ENCODE measurements around the gene FLRT2.

The FLRT2 gene

DNA sequence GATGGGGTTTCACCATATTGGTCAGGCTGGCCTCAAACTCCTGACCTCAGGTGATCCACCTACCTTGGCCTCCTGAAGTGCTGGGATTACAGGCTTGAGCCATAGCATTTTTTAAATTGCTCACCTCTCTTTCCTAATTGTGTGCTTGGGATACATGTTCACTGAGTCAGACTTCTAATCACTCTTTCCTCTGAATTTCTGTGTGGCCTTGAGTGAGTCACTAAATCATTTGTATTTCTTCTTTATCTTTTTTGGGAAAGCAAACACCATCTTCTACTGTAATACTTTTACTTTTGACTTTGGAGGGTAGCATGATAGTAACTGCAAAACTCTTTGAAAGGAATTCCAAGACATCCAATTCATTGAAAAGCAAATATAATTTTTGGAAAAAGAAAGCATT is 60.8 kb downstream of the FLRT2 start:
- no peak for DNase-seq (ENCODE audit: low read depth in 4 of 4, low spot score in 1 of 4)

DNA sequence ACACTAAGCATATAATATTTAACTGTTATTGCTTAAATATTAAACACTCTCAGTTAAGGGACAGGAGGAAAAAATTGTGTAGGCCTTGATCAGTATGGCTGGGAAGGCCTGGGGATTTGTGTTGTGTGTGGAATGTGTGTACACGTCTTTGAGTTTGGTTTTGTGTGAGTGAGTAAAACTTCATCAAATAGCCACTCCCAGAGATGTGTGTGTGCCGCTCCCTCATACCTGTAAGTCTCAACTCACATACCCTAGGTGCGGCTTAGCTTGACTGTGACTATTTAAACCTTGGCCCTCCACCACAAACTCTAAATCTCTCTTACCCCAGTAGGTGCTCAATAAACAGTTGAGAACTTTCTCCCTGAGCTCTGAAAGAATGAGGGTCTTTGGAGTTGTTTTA is 64.3 kb downstream of the FLRT2 start:
- no peak for DNase-seq (ENCODE audit: low read depth in 4 of 4, low spot score in 1 of 4)

DNA sequence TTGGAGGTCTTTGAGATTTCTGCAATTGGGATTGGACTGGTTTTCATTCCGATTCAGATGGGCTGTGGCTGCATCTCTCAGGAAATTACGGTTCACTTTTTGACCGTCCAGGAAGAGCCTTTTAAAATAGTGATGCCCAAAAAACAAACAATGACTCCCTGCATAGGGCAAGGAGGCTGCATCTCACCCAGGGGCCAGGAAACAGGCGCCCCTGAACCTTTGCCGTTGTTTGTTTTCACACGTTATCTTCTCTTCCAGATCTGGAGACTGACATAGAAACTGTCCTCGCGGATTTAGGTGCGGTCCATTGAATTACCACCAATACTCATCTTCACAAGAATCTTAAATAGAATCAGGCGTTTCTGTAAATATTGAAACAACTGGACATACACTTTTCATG is 66.0 kb downstream of the FLRT2 start:
- no peak for DNase-seq (ENCODE audit: low read depth in 4 of 4, low spot score in 1 of 4)

GRCh38 chr14:85596562-85596961 is 66.6 kb downstream of the FLRT2 start:
- DNase-seq (ENCODE audit: low read depth in 4 of 4, low spot score in 1 of 4) = no peak

DNA sequence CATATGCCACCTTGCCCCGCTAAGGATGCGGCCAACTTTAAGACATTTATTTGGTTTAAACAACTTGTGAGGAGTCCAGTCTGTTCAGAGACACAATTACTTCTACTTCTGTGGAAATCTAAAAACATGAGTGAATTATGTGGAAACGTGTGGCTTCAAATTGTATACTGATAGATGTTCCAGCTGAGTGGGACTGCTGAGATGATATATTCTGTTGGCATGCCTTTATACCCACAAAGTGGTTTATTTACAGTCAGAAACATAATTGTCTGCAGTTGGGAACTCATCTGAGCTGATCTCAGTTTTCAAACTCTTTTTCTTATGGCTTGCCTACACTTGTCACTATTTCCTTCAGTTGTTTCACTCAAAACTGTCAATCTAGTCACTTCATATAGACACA is 67.8 kb downstream of the FLRT2 start:
- DNase-seq (ENCODE audit: low read depth in 4 of 4, low spot score in 1 of 4) = no peak

- DNase-seq (ENCODE audit: low read depth in 4 of 4, low spot score in 1 of 4) = no peak
These were observed 70.0 kb downstream of the FLRT2 start for GRCh38 chr14:85599939-85600338.

GRCh38 chr14:85601246-85601645 is 71.3 kb downstream of the FLRT2 start:
- no peak for DNase-seq (ENCODE audit: low read depth in 4 of 4, low spot score in 1 of 4)

- DNase-seq (ENCODE audit: low read depth in 4 of 4, low spot score in 1 of 4) = no peak
These were observed 71.7 kb downstream of the FLRT2 start for GRCh38 chr14:85601690-85602089.

- DNase-seq (ENCODE audit: low read depth in 4 of 4, low spot score in 1 of 4) = no peak
These were observed 72.4 kb downstream of the FLRT2 start for GRCh38 chr14:85602345-85602744.

GRCh38 chr14:85604021-85604420 is 74.1 kb downstream of the FLRT2 start:
- DNase-seq (ENCODE audit: low read depth in 4 of 4, low spot score in 1 of 4) = no peak

DNA sequence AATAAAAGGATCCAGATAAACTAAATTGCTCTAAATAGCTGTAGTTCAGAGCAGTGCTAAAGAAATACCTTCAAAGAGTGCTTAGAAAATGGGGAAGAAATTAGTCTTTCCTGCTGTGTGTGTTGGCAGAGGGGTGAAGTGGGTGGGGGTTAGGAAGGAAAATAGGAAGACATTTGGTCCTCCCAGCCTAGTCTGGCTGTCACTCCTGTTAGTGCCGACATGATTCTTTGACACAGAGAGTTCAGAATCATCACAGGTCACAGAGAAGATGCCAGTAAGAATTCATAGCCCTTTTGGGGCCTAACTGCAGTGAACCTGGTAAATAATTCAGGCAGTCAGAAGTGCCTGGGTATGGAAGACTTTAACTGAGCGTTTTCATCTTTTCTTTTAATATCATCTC is 74.8 kb downstream of the FLRT2 start:
- no peak for DNase-seq (ENCODE audit: low read depth in 4 of 4, low spot score in 1 of 4)

DNA sequence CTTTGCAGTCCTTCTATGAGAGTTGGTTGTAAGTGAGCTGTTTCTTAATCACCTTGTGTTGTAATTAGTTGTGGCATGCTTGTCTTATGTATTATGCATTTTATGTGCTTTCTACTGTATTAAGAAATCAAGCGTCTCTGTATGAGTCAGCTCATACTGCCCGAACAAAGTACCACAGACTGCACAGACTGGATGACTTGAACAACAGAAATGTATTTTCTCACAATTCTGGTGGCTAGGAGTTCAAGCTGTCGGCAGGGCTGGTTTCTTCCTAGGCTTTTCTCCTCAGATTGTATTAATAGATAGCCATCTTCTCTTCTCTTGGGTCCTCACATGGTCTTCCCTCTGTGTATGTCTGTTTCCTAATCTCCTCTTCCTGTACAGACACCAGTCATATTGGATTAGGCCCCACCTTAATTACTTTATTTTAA is 77.7 kb downstream of the FLRT2 start:
- DNase-seq (ENCODE audit: low read depth in 4 of 4, low spot score in 1 of 4) = no peak

DNA sequence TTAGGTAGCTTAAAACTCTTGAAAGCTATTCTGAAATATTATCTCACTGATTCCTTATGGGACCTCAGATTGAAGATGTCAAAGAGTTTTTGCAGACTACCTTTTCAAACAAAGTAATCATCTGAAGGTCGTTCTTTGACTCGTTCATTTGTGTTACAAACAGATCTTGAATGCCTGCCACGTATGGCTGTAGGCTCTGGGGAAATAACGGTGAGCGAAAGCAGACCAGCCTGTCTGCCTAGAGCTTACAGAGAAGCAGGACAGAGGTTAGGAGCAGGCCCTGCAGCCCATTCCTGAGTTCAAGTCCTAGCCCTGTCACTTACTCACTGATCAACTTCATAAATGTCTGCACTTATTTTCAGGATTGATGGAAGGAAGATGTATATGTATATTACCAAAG is 83.6 kb downstream of the FLRT2 start:
- no peak for DNase-seq (ENCODE audit: low read depth in 4 of 4, low spot score in 1 of 4)

GRCh38 chr14:85616386-85616885 is 86.5 kb downstream of the FLRT2 start:
- DNase-seq (ENCODE audit: low read depth in 4 of 4, low spot score in 1 of 4) = no peak

- DNase-seq (ENCODE audit: low read depth in 4 of 4, low spot score in 1 of 4) = no peak
These were observed 86.9 kb downstream of the FLRT2 start for GRCh38 chr14:85616886-85617285.

GRCh38 chr14:85617791-85618190 is 87.8 kb downstream of the FLRT2 start:
- no peak for DNase-seq (ENCODE audit: low read depth in 4 of 4, low spot score in 1 of 4)

DNA sequence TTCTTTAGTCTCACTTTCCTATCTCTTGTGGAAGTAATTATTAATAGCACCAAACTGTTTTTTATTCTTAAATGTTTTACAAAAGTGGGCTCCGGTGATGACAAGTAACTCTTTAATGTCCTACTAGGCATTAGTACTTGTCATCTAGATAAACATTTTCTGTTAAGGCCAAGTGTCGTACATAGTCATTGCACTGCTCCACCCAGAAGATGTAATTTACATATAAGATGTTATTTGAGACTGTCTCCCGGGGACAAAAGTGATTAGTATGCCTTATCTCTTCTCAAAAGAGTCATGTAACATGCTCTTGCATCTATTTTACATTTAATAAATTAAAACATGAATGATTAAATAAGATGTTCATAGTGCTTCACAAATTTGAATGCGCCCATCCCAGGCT is 88.4 kb downstream of the FLRT2 start:
- DNase-seq (ENCODE audit: low read depth in 4 of 4, low spot score in 1 of 4) = no peak

GRCh38 chr14:85618978-85619377 is 89.0 kb downstream of the FLRT2 start:
- no peak for DNase-seq (ENCODE audit: low read depth in 4 of 4, low spot score in 1 of 4)

DNA sequence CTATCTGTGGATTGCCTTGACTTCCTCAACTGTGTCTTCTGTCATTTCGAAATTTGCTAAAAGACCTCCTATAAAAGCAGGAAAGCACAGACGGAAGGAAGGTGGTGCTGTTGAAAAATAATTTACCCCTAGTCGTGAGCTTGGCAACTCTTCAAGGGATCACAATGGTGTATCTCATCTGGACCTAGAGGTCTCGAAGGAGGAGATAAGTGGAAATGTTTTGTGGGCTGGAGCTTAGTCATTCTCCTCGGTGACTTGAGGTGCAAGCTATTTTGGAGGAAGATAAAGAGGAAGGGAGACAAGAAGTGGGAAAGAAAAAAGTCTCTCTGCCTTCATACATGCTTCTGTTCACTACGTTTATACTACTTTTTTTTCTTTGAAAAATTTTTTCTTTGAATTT is 89.9 kb downstream of the FLRT2 start:
- no peak for DNase-seq (ENCODE audit: low read depth in 4 of 4, low spot score in 1 of 4)

GRCh38 chr14:85620947-85621346 is 91.0 kb downstream of the FLRT2 start:
- DNase-seq (ENCODE audit: low read depth in 4 of 4, low spot score in 1 of 4) = no peak

DNA sequence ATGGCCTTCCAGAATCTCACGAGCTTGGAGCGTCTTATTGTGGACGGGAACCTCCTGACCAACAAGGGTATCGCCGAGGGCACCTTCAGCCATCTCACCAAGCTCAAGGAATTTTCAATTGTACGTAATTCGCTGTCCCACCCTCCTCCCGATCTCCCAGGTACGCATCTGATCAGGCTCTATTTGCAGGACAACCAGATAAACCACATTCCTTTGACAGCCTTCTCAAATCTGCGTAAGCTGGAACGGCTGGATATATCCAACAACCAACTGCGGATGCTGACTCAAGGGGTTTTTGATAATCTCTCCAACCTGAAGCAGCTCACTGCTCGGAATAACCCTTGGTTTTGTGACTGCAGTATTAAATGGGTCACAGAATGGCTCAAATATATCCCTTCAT is 92.2 kb downstream of the FLRT2 start:
- no peak for DNase-seq (ENCODE audit: low read depth in 4 of 4, low spot score in 1 of 4)

- DNase-seq (ENCODE audit: low read depth in 4 of 4, low spot score in 1 of 4) = no peak
These were observed 93.2 kb downstream of the FLRT2 start for GRCh38 chr14:85622986-85623685.

DNA sequence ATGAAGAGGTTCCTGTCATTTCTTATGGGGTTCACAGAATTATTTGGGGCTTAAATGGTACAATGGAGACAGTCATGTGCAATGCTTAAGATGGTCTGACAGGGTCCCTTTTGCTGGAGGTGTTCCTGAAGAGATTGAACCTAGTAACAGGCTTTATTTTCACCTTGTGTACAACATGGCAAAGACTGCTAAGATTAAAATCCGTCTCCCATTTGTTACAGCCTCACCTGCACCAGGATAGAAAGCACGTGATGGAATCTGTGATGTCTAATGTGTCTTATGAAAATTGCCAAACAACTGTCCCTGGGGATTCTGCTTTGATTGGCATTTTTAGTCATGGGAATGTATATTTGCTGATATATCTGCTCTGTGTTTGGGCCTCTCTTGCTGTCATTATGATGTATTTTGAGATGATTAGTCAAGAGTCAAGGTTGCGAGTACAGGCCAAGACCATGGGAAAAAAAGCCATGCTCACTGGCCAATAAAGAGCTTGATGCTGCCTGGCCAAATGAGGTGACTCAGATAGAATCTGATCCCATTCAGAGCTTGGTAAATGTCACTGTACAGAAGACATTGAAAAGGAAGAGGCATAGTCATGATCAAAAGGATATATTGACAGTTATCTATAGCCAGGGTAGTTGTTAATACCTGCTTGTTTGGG is 96.1 kb downstream of the FLRT2 start:
- no peak for DNase-seq (ENCODE audit: low read depth in 4 of 4, low spot score in 1 of 4)
